Measurements from ENCODE around the gene LIPA. TPM values are rescaled to one million over a fixed set of nuclear protein-coding genes. Genes with fewer than 3 reads are reported as not detected.

LIPA gene
- total and polyA plus RNA-seq, 4 donors: 35.3 to 176 (median 75.9) TPM

GRCh38 chr10:89266721-89267453 is 15.3 kb upstream of the LIPA start:
- Histone ChIP-seq H3K9ac (ENCODE audit: low read depth in 1 of 2, low read length in 2 of 2) (no peak overlapping the region), H3K27me3 (ENCODE audit: control insufficient read depth in 4 of 4, insufficient read depth in 4 of 4, low read length in 3 of 4) (no peaks in the 10 kb centered on the region), H3K4me1 (ENCODE audit: control insufficient read depth in 4 of 4, insufficient read depth in 4 of 4, low read length in 3 of 4) (peaks cover 0 to 20% (median 11%) of the 10 kb centered on the region in 4 donors), H3K4me3 (ENCODE audit: low read depth in 1 of 3, low read length in 3 of 3) (no peak overlapping the region), H3K9me3 (ENCODE audit: control insufficient read depth in 4 of 4, low read length in 3 of 4) (no peaks in the 10 kb centered on the region), H3K27ac (ENCODE audit: low read depth in 1 of 2, low read length in 2 of 2) (no peak overlapping the region), H3K36me3 (ENCODE audit: control insufficient read depth in 4 of 4, insufficient read depth in 3 of 4, low read depth in 1 of 4, low read length in 3 of 4) (no peaks in the 10 kb centered on the region)
- 59% methylated on average over 1 of the region's 1 CpG for WGBS
- TF ChIP-seq SP1 (IDR thresholded peaks at IDR 0.05) (no peak), MAX (IDR thresholded peaks at IDR 0.05) (no peak), REST (IDR thresholded peaks at IDR 0.05) (no peak), ZBTB33 (IDR thresholded peaks at IDR 0.05) (no peak)
- no peak for DNase-seq (ENCODE audit: low spot score)

GRCh38 chr10:89263531-89263930 is 12.0 kb upstream of the LIPA start:
- Histone ChIP-seq H3K4me3 (ENCODE audit: low read depth in 1 of 3, low read length in 3 of 3) (no peak overlapping the region), H3K4me1 (ENCODE audit: control insufficient read depth in 4 of 4, insufficient read depth in 4 of 4, low read length in 3 of 4) (peaks cover 0 to 5% (median 2%) of the 10 kb centered on the region in 4 donors), H3K9ac (ENCODE audit: low read depth in 1 of 2, low read length in 2 of 2) (no peak overlapping the region), H3K9me3 (ENCODE audit: control insufficient read depth in 4 of 4, low read length in 3 of 4) (no peaks in the 10 kb centered on the region), H3K27me3 (ENCODE audit: control insufficient read depth in 4 of 4, insufficient read depth in 4 of 4, low read length in 3 of 4) (no peaks in the 10 kb centered on the region), H3K36me3 (ENCODE audit: control insufficient read depth in 4 of 4, insufficient read depth in 3 of 4, low read depth in 1 of 4, low read length in 3 of 4) (no peaks in the 10 kb centered on the region), H3K27ac (ENCODE audit: low read depth in 1 of 2, low read length in 2 of 2) (no peak overlapping the region)
- TF ChIP-seq JUND (IDR thresholded peaks at IDR 0.05): no peak
- TF ChIP-seq EGR1 (IDR thresholded peaks at IDR 0.05; ENCODE audit: low read depth in 2 of 2): no peak
- TF ChIP-seq, protein P1, sequence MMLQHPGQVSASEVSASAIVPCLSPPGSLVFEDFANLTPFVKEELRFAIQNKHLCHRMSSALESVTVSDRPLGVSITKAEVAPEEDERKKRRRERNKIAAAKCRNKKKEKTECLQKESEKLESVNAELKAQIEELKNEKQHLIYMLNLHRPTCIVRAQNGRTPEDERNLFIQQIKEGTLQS (IDR thresholded peaks at IDR 0.05): no peak
- no peak for TF ChIP-seq FOXA2 (IDR thresholded peaks at IDR 0.05)
- no peak for TF ChIP-seq REST (IDR thresholded peaks at IDR 0.05)
- DNase-seq (ENCODE audit: low spot score): no peak
- WGBS: 92% methylated on average over 1 of the region's 1 CpG
